Measurements from ENCODE around the gene SLC7A6. TPM values are rescaled to one million over a fixed set of nuclear protein-coding genes. Genes with fewer than 3 reads are reported as not detected.

Gene SLC7A6
- total RNA-seq, 2 donors from 2014 or later = 43.6 to 47.2 TPM

GRCh38 chr16:68269793-68270192, 5.5 kb downstream of the SLC7A6 start:
- H3K27ac ChIP-seq (ENCODE audit: low read depth, low read length) = no peak overlapping the region
- H3K4me1 ChIP-seq (ENCODE audit: control insufficient read depth, insufficient read depth, low read length) = peaks cover 18% of the 10 kb centered on the region
- Mint-ChIP-seq H3K9me3 (no peaks in the 10 kb centered on the region), H3K4me1 (peaks cover 44% of the 10 kb centered on the region), H3K4me3 (no peak overlapping the region), H3K36me3 (ENCODE audit: low read depth) (peaks cover 25% of the 10 kb centered on the region), H3K27me3 (ENCODE audit: insufficient read depth) (no peaks in the 10 kb centered on the region), H3K27ac (no peak overlapping the region)
- H3K4me3 ChIP-seq (ENCODE audit: low read length) = no peak overlapping the region
- no peaks in the 10 kb centered on the region for H3K9me3 ChIP-seq (ENCODE audit: control insufficient read depth, low read length)
- H3K27me3 ChIP-seq (ENCODE audit: control insufficient read depth, insufficient read depth, low read length, poor library complexity, severe bottlenecking) = no peaks in the 10 kb centered on the region
- no peak for TF ChIP-seq CTCF (conservative IDR thresholded peaks at IDR 0.05)
- peaks cover 35% of the 10 kb centered on the region for H3K36me3 ChIP-seq (ENCODE audit: control insufficient read depth, insufficient read depth, low read length)
- DNase-seq = no peak
- 98 to 100% methylated on average over 2 to 4 of the region's 4 CpGs for WGBS, 2 experiments (ENCODE audit: insufficient coverage in 1 of 2, insufficient read length in 1 of 2)
- H3K9ac ChIP-seq (ENCODE audit: extremely low read depth, low read length, poor library complexity, severe bottlenecking) = no peak overlapping the region

- H3K27me3 Mint-ChIP-seq (ENCODE audit: insufficient read depth) = no peaks in the 10 kb centered on the region
- whole genome bisulfite sequencing, 2 experiments (ENCODE audit: insufficient coverage in 1 of 2, insufficient read length in 1 of 2) = 60 to 71% methylated on average over 1 of the region's 1 CpG
- no peak overlapping the region for H3K27ac ChIP-seq (ENCODE audit: low read depth, low read length)
- H3K4me1 ChIP-seq (ENCODE audit: control insufficient read depth, insufficient read depth, low read length) = peaks cover 18% of the 10 kb centered on the region
- H3K4me1 Mint-ChIP-seq = peaks cover 40% of the 10 kb centered on the region
- H3K4me3 ChIP-seq (ENCODE audit: low read length) = no peak overlapping the region
- no peaks in the 10 kb centered on the region for H3K9me3 ChIP-seq (ENCODE audit: control insufficient read depth, low read length)
- no peak for DNase-seq
- no peak for TF ChIP-seq CTCF (conservative IDR thresholded peaks at IDR 0.05)
- H3K9ac ChIP-seq (ENCODE audit: extremely low read depth, low read length, poor library complexity, severe bottlenecking) = no peak overlapping the region
- no peaks in the 10 kb centered on the region for H3K9me3 Mint-ChIP-seq
- no peak overlapping the region for H3K4me3 Mint-ChIP-seq
- peaks cover 39% of the 10 kb centered on the region for H3K36me3 ChIP-seq (ENCODE audit: control insufficient read depth, insufficient read depth, low read length)
- H3K27ac Mint-ChIP-seq = no peak overlapping the region
- peaks cover 27% of the 10 kb centered on the region for H3K36me3 Mint-ChIP-seq (ENCODE audit: low read depth)
- no peaks in the 10 kb centered on the region for H3K27me3 ChIP-seq (ENCODE audit: control insufficient read depth, insufficient read depth, low read length, poor library complexity, severe bottlenecking)
These were observed 6.0 kb downstream of the SLC7A6 start for GRCh38 chr16:68270353-68270752.

GRCh38 chr16:68272507-68273209, 8.3 kb downstream of the SLC7A6 start:
- Histone ChIP-seq H3K36me3 (ENCODE audit: control insufficient read depth, insufficient read depth, low read length) (peaks cover 51% of the 10 kb centered on the region), H3K27me3 (ENCODE audit: control insufficient read depth, insufficient read depth, low read length, poor library complexity, severe bottlenecking) (no peaks in the 10 kb centered on the region), H3K9ac (ENCODE audit: extremely low read depth, low read length, poor library complexity, severe bottlenecking) (no peak overlapping the region), H3K4me1 (ENCODE audit: control insufficient read depth, insufficient read depth, low read length) (peaks cover 18% of the 10 kb centered on the region), H3K9me3 (ENCODE audit: control insufficient read depth, low read length) (no peaks in the 10 kb centered on the region), H3K4me3 (ENCODE audit: low read length) (no peak overlapping the region), H3K27ac (ENCODE audit: low read depth, low read length) (no peak overlapping the region)
- Mint-ChIP-seq H3K27ac (peak overlapping the region; percentile 63), H3K9me3 (no peaks in the 10 kb centered on the region), H3K36me3 (ENCODE audit: low read depth) (peaks cover 32% of the 10 kb centered on the region), H3K4me1 (peaks cover 38% of the 10 kb centered on the region), H3K27me3 (ENCODE audit: insufficient read depth) (no peaks in the 10 kb centered on the region), H3K4me3 (no peak overlapping the region)
- 68 to 96% methylated on average over 4 of the region's 4 CpGs for WGBS, 2 experiments (ENCODE audit: insufficient coverage in 1 of 2, insufficient read length in 1 of 2)
- TF ChIP-seq CTCF (conservative IDR thresholded peaks at IDR 0.05) = no peak
- DNase-seq = peak; percentile 63
